Measurements from ENCODE around the gene ATRIP.

ATRIP gene

GRCh38 chr3:48463703-48464102, 17.2 kb downstream of the ATRIP start:
- H3K9me3 ChIP-seq (ENCODE audit: severe bottlenecking) = no peaks in the 10 kb centered on the region
- no peak overlapping the region for H3K4me3 ChIP-seq (ENCODE audit: severe bottlenecking)
- DNase-seq (ENCODE audit: low spot score) (no peak), ATAC-seq (ENCODE audit: low read depth) (no peak)
- peaks cover 10% of the 10 kb centered on the region for H3K4me1 ChIP-seq (ENCODE audit: insufficient read depth, poor library complexity, severe bottlenecking)
- no peaks in the 10 kb centered on the region for H3K27me3 ChIP-seq (ENCODE audit: insufficient read depth, poor library complexity, severe bottlenecking)
- TF ChIP-seq CTCF (IDR thresholded peaks at IDR 0.05; ENCODE audit: poor library complexity, severe bottlenecking) = no peak
- H3K27ac ChIP-seq (ENCODE audit: poor library complexity, severe bottlenecking) = no peak overlapping the region
- peaks cover 45% of the 10 kb centered on the region for H3K36me3 ChIP-seq (ENCODE audit: low read depth)

DNA sequence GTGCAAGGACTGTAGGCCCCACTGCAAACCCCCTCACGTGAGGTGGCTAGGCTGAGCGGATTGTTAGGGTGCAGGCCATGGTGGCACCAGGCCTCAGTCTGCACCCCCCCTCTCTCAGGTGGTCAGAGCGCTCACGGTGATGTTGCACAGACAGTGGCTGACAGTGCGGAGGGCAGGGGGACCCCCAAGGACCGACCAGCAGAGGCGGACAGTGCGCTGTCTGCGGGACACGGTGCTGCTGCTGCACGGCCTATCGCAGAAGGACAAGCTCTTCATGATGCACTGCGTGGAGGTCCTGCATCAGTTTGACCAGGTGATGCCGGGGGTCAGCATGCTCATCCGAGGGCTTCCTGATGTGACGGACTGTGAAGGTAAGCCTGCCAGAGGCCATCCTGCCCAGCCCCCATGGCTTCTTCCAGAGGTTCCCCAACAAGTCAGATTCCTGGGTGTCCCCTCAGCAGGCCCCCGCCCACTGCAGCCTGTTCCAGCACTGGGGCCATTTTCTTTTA, 18.2 kb downstream of the ATRIP start:
- Histone ChIP-seq H3K36me3 (ENCODE audit: low read depth) (peaks cover 39% of the 10 kb centered on the region), H3K4me1 (ENCODE audit: insufficient read depth, poor library complexity, severe bottlenecking) (peaks cover 10% of the 10 kb centered on the region), H3K4me3 (ENCODE audit: severe bottlenecking) (no peak overlapping the region), H3K9me3 (ENCODE audit: severe bottlenecking) (no peaks in the 10 kb centered on the region), H3K27ac (ENCODE audit: poor library complexity, severe bottlenecking) (peak overlapping the region; percentile 92), H3K27me3 (ENCODE audit: insufficient read depth, poor library complexity, severe bottlenecking) (no peaks in the 10 kb centered on the region)
- no peak for TF ChIP-seq CTCF (IDR thresholded peaks at IDR 0.05; ENCODE audit: poor library complexity, severe bottlenecking)
- DNase-seq (ENCODE audit: low spot score) = no peak
- ATAC-seq (ENCODE audit: low read depth) = no peak

GRCh38 chr3:48465237-48465530, 18.6 kb downstream of the ATRIP start:
- DNase-seq (ENCODE audit: low spot score) (no peak), ATAC-seq (ENCODE audit: low read depth) (no peak)
- peaks cover 10% of the 10 kb centered on the region for H3K4me1 ChIP-seq (ENCODE audit: insufficient read depth, poor library complexity, severe bottlenecking)
- H3K27me3 ChIP-seq (ENCODE audit: insufficient read depth, poor library complexity, severe bottlenecking) = no peaks in the 10 kb centered on the region
- H3K27ac ChIP-seq (ENCODE audit: poor library complexity, severe bottlenecking) = peak overlapping the region; percentile 92
- H3K4me3 ChIP-seq (ENCODE audit: severe bottlenecking) = no peak overlapping the region
- H3K36me3 ChIP-seq (ENCODE audit: low read depth) = peaks cover 35% of the 10 kb centered on the region
- no peaks in the 10 kb centered on the region for H3K9me3 ChIP-seq (ENCODE audit: severe bottlenecking)
- TF ChIP-seq CTCF (IDR thresholded peaks at IDR 0.05; ENCODE audit: poor library complexity, severe bottlenecking) = no peak

GRCh38 chr3:48465531-48466378, 19.2 kb downstream of the ATRIP start:
- peak; percentile 84 for TF ChIP-seq CTCF (IDR thresholded peaks at IDR 0.05; ENCODE audit: poor library complexity, severe bottlenecking)
- peak overlapping the region; percentile 92 for H3K27ac ChIP-seq (ENCODE audit: poor library complexity, severe bottlenecking)
- peaks cover 32% of the 10 kb centered on the region for H3K36me3 ChIP-seq (ENCODE audit: low read depth)
- DNase-seq (ENCODE audit: low spot score) = peak; percentile 99
- H3K4me3 ChIP-seq (ENCODE audit: severe bottlenecking) = peak overlapping the region; percentile 40
- peaks cover 10% of the 10 kb centered on the region for H3K4me1 ChIP-seq (ENCODE audit: insufficient read depth, poor library complexity, severe bottlenecking)
- ATAC-seq (ENCODE audit: low read depth) = peak; percentile 90
- no peaks in the 10 kb centered on the region for H3K9me3 ChIP-seq (ENCODE audit: severe bottlenecking)
- no peaks in the 10 kb centered on the region for H3K27me3 ChIP-seq (ENCODE audit: insufficient read depth, poor library complexity, severe bottlenecking)

Measured in RWPE2 (cell line).